Fibroblast of mammary gland (primary cell): ENCODE data around the gene PARP16.
A peak's percentile ranks its signal among the peaks of the same experiment; 100 is the strongest.

ENCODE experiments used
- DNase-seq: peaks from one replicate; pipeline ENCODE4 v3.0.0-alpha.2; 2010; ENCODE audit warnings: low read depth
- H3K4me3 ChIP-seq: 2 replicates; pipeline ENCODE4 v1.5.1; 2011; ENCODE audit warnings: low read depth, mild to moderate bottlenecking, low read length, moderate library complexity; ENCODE audit not compliant: control insufficient read depth
- CTCF ChIP-seq: conservative IDR thresholded peaks from 2 replicates; pipeline ENCODE4 v1.5.1; 2011; ENCODE audit warnings: low read depth, low read length, inconsistent platforms; ENCODE audit not compliant: control insufficient read depth, insufficient read depth

Gene PARP16

GRCh38 chr15:65254758-65255157, 31.9 kb downstream of the PARP16 start:
- TF ChIP-seq CTCF = no peak
- H3K4me3 ChIP-seq = no peak overlapping the region

GRCh38 chr15:65254356-65254755, 32.3 kb downstream of the PARP16 start:
- no peak for TF ChIP-seq CTCF
- DNase-seq = no peak
- no peak overlapping the region for H3K4me3 ChIP-seq

More at GRCh38 chr15:65254758-65255157, 31.9 kb downstream of the PARP16 start:
- no peak for DNase-seq

GRCh38 chr15:65249641-65250040, 37.0 kb downstream of the PARP16 start:
- DNase-seq = no peak
- no peak overlapping the region for H3K4me3 ChIP-seq
- TF ChIP-seq CTCF = no peak

GRCh38 chr15:65248511-65249255, 38.0 kb downstream of the PARP16 start:
- peak; percentile 19 for DNase-seq
- H3K4me3 ChIP-seq = no peak overlapping the region

GRCh38 chr15:65246939-65247338, 39.7 kb downstream of the PARP16 start:
- no peak overlapping the region for H3K4me3 ChIP-seq
- TF ChIP-seq CTCF = no peak
- no peak for DNase-seq

More at GRCh38 chr15:65248511-65249255, 38.0 kb downstream of the PARP16 start:
- TF ChIP-seq CTCF = no peak

GRCh38 chr15:65246026-65246714, 40.5 kb downstream of the PARP16 start:
- no peak for DNase-seq
- TF ChIP-seq CTCF = no peak
- no peak overlapping the region for H3K4me3 ChIP-seq
